PC-3 (cell line): ENCODE data around the gene BACH2. TPM values are rescaled to one million over a fixed set of nuclear protein-coding genes. Genes with fewer than 3 reads are reported as not detected.

Source experiments
- ATAC-seq: fragments of 200-7000 bp; cut with Tn5 transposase; 2 replicates; pipeline ENCODE4 v1.9.1; 2020; ENCODE audit warnings: mild to moderate bottlenecking, moderate library complexity
- BruUV-seq: library from RNA; stranded (reverse); fragments of 400-500 nt; replicated peaks from 2 replicates; lab custom pipeline; 2021; lab: Mats Ljungman, UMichigan
- CTCF ChIA-PET: fragments of 300-600 bp; sonication (Branson Sonifier 250); formaldehyde crosslinking; loops from one replicate; lab custom pipeline; 2022; ENCODE audit warnings: antibody characterized with exemption; lab: Charles Lee
- POLR2A ChIA-PET: fragments of 300-600 bp; sonication (Branson Sonifier 250); formaldehyde crosslinking; loops from one replicate; lab custom pipeline; 2022; ENCODE audit warnings: antibody characterized with exemption; ENCODE audit not compliant: unreplicated experiment; lab: Charles Lee
- DNase-seq: peaks from one replicate; pipeline ENCODE4 v3.0.0-alpha.2; 2015
- H2AFZ ChIP-seq: fragments of 300-600 bp; sonication (generic); 2 replicates; pipeline ENCODE4 v1.6.0; 2016; ENCODE audit warnings: antibody characterized with exemption, low read length
- H3F3A ChIP-seq: fragments of 300-600 bp; sonication (generic); one replicate; pipeline ENCODE4 v1.6.0; 2017; ENCODE audit warnings: antibody characterized with exemption, low read length, control low read depth, mild to moderate bottlenecking; ENCODE audit not compliant: unreplicated experiment
- H3K27ac ChIP-seq: fragments of 300-600 bp; sonication (generic); 2 replicates; pipeline ENCODE4 v1.5.1; 2016; ENCODE audit warnings: mild to moderate bottlenecking, low read length
- H3K27me3 ChIP-seq: fragments of 300-600 bp; sonication (generic); 2 replicates; pipeline ENCODE4 v1.6.1; 2016; ENCODE audit warnings: low read length, mixed read lengths
- H3K36me3 ChIP-seq: fragments of 300-600 bp; sonication (generic); 2 replicates; pipeline ENCODE4 v1.6.1; 2016; ENCODE audit warnings: low read depth, mixed run types, low read length, mixed read lengths
- H3K4me1 ChIP-seq: fragments of 300-600 bp; sonication (generic); 2 replicates; pipeline ENCODE4 v1.5.1; 2016; ENCODE audit warnings: low read length; ENCODE audit not compliant: insufficient read depth
- H3K4me2 ChIP-seq: fragments of 300-600 bp; sonication (generic); 2 replicates; pipeline ENCODE4 v1.6.0; 2016; ENCODE audit warnings: low read length
- H3K4me3 ChIP-seq: fragments of 300-600 bp; sonication (generic); 2 replicates; pipeline ENCODE4 v1.5.1; 2016; ENCODE audit warnings: mild to moderate bottlenecking, low read length, mixed read lengths
- H3K79me2 ChIP-seq: fragments of 300-600 bp; sonication (generic); 2 replicates; pipeline ENCODE4 v1.6.1; 2017; ENCODE audit warnings: low read length, mixed read lengths
- H3K9ac ChIP-seq: fragments of 300-600 bp; sonication (generic); 2 replicates; pipeline ENCODE4 v1.6.0; 2016; ENCODE audit warnings: mild to moderate bottlenecking, low read length
- H3K9me2 ChIP-seq: fragments of 300-600 bp; sonication (generic); replicated peaks from 2 replicates; pipeline ENCODE4 v1.6.1; 2016; ENCODE audit warnings: mixed run types, low read length, mixed read lengths
- H3K9me3 ChIP-seq: fragments of 300-600 bp; sonication (generic); 2 replicates; pipeline ENCODE4 v1.6.1; 2016; ENCODE audit warnings: low read length, mixed read lengths
- H4K20me1 ChIP-seq: fragments of 300-600 bp; sonication (generic); 2 replicates; pipeline ENCODE4 v1.6.1; 2016; ENCODE audit warnings: low read length, mixed read lengths
- CTCF ChIP-seq: fragments of 300-600 bp; sonication (generic); conservative IDR thresholded peaks from 2 replicates; pipeline ENCODE4 v1.5.1; 2017; ENCODE audit warnings: antibody characterized with exemption, low read depth, mild to moderate bottlenecking, low read length
- EZH2 ChIP-seq: fragments of 300-600 bp; sonication (generic); IDR thresholded peaks from one replicate; pipeline ENCODE4 v1.6.1; 2017; ENCODE audit warnings: antibody characterized with exemption, mild to moderate bottlenecking, low read length; ENCODE audit not compliant: unreplicated experiment
- EZH2phosphoT487 ChIP-seq: fragments of 300-600 bp; sonication (generic); IDR thresholded peaks from 2 replicates; pipeline ENCODE4 v1.6.1; 2018; ENCODE audit warnings: mild to moderate bottlenecking, antibody characterized with exemption, low read length, borderline replicate concordance
- intact Hi-C: fragments of 100-400 bp; cut with micrococcal nuclease; formaldehyde crosslinking; loops from 2 replicates; pipeline ENCODE4 v1.9.0; 2023
- total RNA-seq: library from RNA; depleted of rRNA; stranded (reverse); fragments of >200 nt; gene quantifications from 2 replicates; pipeline ENCODE4 v1.2.3, GENCODE V29; 2014

BACH2 gene
- total RNA-seq, 1 experiment from 2014 or later = 7.0 TPM

GRCh38 chr6:89978749-89979145, 317.9 kb downstream of the BACH2 start:
- Histone ChIP-seq H3K4me3 (no peak overlapping the region), H3K9me2 (no peaks in the 10 kb centered on the region), H3F3A (no peaks in the 10 kb centered on the region), H3K4me2 (no peak overlapping the region), H3K27ac (no peak overlapping the region), H3K9ac (no peak overlapping the region), H2AFZ (no peak overlapping the region), H3K36me3 (no peaks in the 10 kb centered on the region), H3K27me3 (no peaks in the 10 kb centered on the region), H3K9me3 (no peaks in the 10 kb centered on the region), H4K20me1 (no peaks in the 10 kb centered on the region), H3K79me2 (no peaks in the 10 kb centered on the region), H3K4me1 (no peaks in the 10 kb centered on the region)
- ATAC-seq = no peak
- no TSS peak for BruUV-seq
- ChIA-PET POLR2A (no interaction called here), CTCF (no interaction called here)
- DNase-seq = no peak
- intact Hi-C loops = no loop called here
- TF ChIP-seq CTCF (no peak), EZH2 (no peak), EZH2phosphoT487 (no peak)

GRCh38 chr6:89977808-89978748, 318.6 kb downstream of the BACH2 start:
- Histone ChIP-seq H3K4me1 (no peaks in the 10 kb centered on the region), H3K27ac (no peak overlapping the region), H3K9ac (no peak overlapping the region), H4K20me1 (no peaks in the 10 kb centered on the region), H3K36me3 (no peaks in the 10 kb centered on the region), H2AFZ (no peak overlapping the region), H3F3A (no peaks in the 10 kb centered on the region), H3K9me2 (no peaks in the 10 kb centered on the region), H3K4me2 (no peak overlapping the region), H3K9me3 (no peaks in the 10 kb centered on the region), H3K27me3 (no peaks in the 10 kb centered on the region), H3K4me3 (no peak overlapping the region), H3K79me2 (no peaks in the 10 kb centered on the region)
- DNase-seq = no peak
- ATAC-seq = no peak
- TF ChIP-seq CTCF (no peak), EZH2phosphoT487 (no peak), EZH2 (no peak)
- CTCF ChIA-PET = interaction anchor here (0.6 kb wide), 1 partner anchor 501 kb away, joined by 17 read pairs; no protein-coding TSS in a partner anchor
- POLR2A ChIA-PET = no interaction called here
- no TSS peak for BruUV-seq
- intact Hi-C loops = no loop called here

GRCh38 chr6:89976694-89977020, 320.0 kb downstream of the BACH2 start:
- intact Hi-C loops = no loop called here
- Histone ChIP-seq H3K36me3 (no peaks in the 10 kb centered on the region), H3K9me2 (no peaks in the 10 kb centered on the region), H3K79me2 (no peaks in the 10 kb centered on the region), H3K9me3 (no peaks in the 10 kb centered on the region), H3K4me3 (no peak overlapping the region), H3K27me3 (no peaks in the 10 kb centered on the region), H4K20me1 (no peaks in the 10 kb centered on the region), H2AFZ (no peak overlapping the region), H3F3A (no peaks in the 10 kb centered on the region), H3K9ac (no peak overlapping the region), H3K4me1 (no peaks in the 10 kb centered on the region; the same call in 1 of the 2 replicates), H3K27ac (no peak overlapping the region), H3K4me2 (no peak overlapping the region)
- TF ChIP-seq CTCF (no peak), EZH2 (no peak), EZH2phosphoT487 (no peak)
- POLR2A ChIA-PET = no interaction called here
- ATAC-seq = no peak
- BruUV-seq = no TSS peak
- DNase-seq = no peak
- CTCF ChIA-PET = no interaction called here
